ENCODE measurements around the gene PLN. TPM values are rescaled to one million over a fixed set of nuclear protein-coding genes. Genes with fewer than 3 reads are reported as not detected.

The PLN gene
- total RNA-seq, 4 donors from 2014 or later: 1.5 to 11.2 (median 5.3) TPM

GRCh38 chr6:118504611-118505010, 43.5 kb upstream of the PLN start:
- no peaks in the 10 kb centered on the region for H3K27me3 ChIP-seq
- H3K27ac ChIP-seq: no peak overlapping the region
- H3K4me1 ChIP-seq: no peaks in the 10 kb centered on the region
- 95% methylated on average over 2 of the region's 2 CpGs for whole genome bisulfite sequencing
- H3K4me3 ChIP-seq: no peak overlapping the region
- DNase-seq (ENCODE audit: low spot score in 2 of 2): no peak
- H3K9me3 ChIP-seq: no peaks in the 10 kb centered on the region
- H3K36me3 ChIP-seq: peaks cover 3% of the 10 kb centered on the region
- TF ChIP-seq POLR2AphosphoS5 (IDR thresholded peaks at IDR 0.05): no peak
- TF ChIP-seq EP300 (IDR thresholded peaks at IDR 0.05): no peak
- no peak for TF ChIP-seq POLR2A (IDR thresholded peaks at IDR 0.05)
- TF ChIP-seq CTCF (IDR thresholded peaks at IDR 0.05): no peak

- H3K36me3 ChIP-seq: peaks cover 3% of the 10 kb centered on the region
- WGBS: 84% methylated on average over 2 of the region's 2 CpGs
- no peak overlapping the region for H3K4me3 ChIP-seq
- no peak for DNase-seq (ENCODE audit: low spot score in 2 of 2)
- H3K9me3 ChIP-seq: no peaks in the 10 kb centered on the region
- H3K27me3 ChIP-seq: no peaks in the 10 kb centered on the region
- no peak for TF ChIP-seq POLR2AphosphoS5 (IDR thresholded peaks at IDR 0.05)
- H3K27ac ChIP-seq: no peak overlapping the region
- H3K4me1 ChIP-seq: no peaks in the 10 kb centered on the region
Measured at GRCh38 chr6:118505656-118506055, 42.4 kb upstream of the PLN start.

DNA sequence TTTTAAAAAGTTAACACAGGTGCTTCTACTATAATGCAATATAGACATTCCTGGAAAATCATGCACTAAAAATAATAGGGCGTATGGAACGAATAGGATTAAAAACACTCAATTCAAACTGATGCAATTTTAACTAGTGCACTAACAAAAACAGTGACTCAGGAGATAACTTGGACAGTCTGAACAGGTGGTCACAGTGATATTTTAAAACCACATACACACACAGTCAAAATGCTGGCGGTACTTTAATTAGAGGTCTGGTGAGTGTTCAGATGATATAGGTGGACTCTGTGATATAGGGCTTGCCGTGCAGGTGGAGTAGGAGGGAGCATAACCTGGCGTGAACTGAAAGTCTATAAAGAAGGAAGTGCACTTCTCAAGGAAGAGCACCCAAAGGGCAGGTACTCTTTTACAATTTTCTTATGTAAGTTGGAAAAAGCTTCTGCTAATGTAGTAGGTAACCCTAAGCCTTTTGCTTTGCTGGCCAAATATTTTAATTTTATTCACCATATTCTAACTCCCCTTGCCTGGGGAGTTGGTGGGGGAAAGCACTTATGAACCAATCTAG, 41.9 kb upstream of the PLN start:
- DNase-seq (ENCODE audit: low spot score in 2 of 2): no peak
- TF ChIP-seq POLR2AphosphoS5 (IDR thresholded peaks at IDR 0.05): no peak
- no peak for TF ChIP-seq POLR2A (IDR thresholded peaks at IDR 0.05)
- no peak for TF ChIP-seq EP300 (IDR thresholded peaks at IDR 0.05)
- TF ChIP-seq CTCF (IDR thresholded peaks at IDR 0.05): no peak
- 90% methylated on average over 5 of the region's 5 CpGs for WGBS
- H3K36me3 ChIP-seq: peaks cover 3% of the 10 kb centered on the region
- no peaks in the 10 kb centered on the region for H3K9me3 ChIP-seq
- H3K27me3 ChIP-seq: no peaks in the 10 kb centered on the region
- no peak overlapping the region for H3K27ac ChIP-seq
- H3K4me3 ChIP-seq: no peak overlapping the region
- no peaks in the 10 kb centered on the region for H3K4me1 ChIP-seq

DNA sequence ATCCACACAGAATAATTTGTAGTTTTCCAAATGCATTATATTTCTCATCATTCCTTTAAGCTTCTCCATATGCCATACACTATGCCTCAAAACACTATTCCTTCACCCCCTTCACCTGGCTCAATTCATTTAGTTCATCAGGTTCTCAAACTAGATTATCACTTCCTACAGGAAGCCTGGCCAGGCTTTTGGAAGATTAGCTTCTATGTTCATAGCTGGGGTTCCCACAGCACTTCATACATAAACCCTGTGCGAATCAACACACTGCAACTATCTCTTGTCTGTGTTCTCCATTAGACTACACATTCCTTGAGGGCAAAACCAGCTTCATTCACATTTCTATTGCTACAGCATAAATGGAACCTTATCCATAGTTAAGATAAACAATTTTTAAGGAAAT, 40.5 kb upstream of the PLN start:
- 96% methylated on average over 1 of the region's 1 CpG for WGBS
- H3K9me3 ChIP-seq: no peaks in the 10 kb centered on the region
- H3K36me3 ChIP-seq: peaks cover 3% of the 10 kb centered on the region
- H3K27ac ChIP-seq: no peak overlapping the region
- TF ChIP-seq POLR2AphosphoS5 (IDR thresholded peaks at IDR 0.05) (no peak), CTCF (IDR thresholded peaks at IDR 0.05) (no peak), POLR2A (IDR thresholded peaks at IDR 0.05) (no peak), EP300 (IDR thresholded peaks at IDR 0.05) (no peak)
- no peaks in the 10 kb centered on the region for H3K4me1 ChIP-seq
- DNase-seq (ENCODE audit: low spot score in 2 of 2): no peak
- H3K27me3 ChIP-seq: no peaks in the 10 kb centered on the region
- no peak overlapping the region for H3K4me3 ChIP-seq

DNA sequence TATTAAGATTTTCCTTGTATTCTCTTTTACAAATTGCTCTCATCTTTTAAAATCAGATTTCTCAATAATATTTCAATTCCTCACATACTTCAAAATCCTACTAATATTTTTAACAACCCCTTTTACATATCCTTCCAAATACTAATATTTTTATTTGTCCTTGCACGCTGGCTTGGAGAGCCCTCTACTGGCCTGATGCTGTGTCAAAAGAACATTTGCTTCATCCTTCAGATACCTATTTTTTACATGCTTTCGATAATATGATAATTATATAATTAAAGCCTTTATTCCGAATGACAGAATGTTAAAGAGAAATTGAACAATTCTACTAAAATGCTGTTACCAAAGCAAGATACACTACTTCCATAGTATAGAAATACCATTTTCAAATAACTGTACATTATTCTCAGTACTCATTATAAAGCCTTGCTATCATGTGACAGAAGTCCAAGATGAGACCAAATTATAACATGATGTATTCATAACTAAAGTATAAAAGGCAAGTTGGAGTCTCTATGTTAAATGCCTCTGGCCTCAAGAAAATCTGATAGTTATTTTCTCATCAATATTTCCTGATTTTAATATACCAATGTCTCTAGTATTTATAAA, 39.0 kb upstream of the PLN start:
- Histone ChIP-seq H3K27me3 (no peaks in the 10 kb centered on the region), H3K27ac (no peak overlapping the region), H3K9me3 (no peaks in the 10 kb centered on the region), H3K36me3 (peaks cover under 1% of the 10 kb centered on the region), H3K4me3 (no peak overlapping the region), H3K4me1 (no peaks in the 10 kb centered on the region)
- DNase-seq (ENCODE audit: low spot score in 2 of 2): no peak
- no peak for TF ChIP-seq POLR2A (IDR thresholded peaks at IDR 0.05)
- TF ChIP-seq CTCF (IDR thresholded peaks at IDR 0.05): peak in 1 of 2 donors; percentile 31
- 67% methylated on average over 3 of the region's 3 CpGs for WGBS

Data from suprapubic skin (tissue), 4 donors.